ENCODE results near the gene KRTAP20-3. TPM values are rescaled to one million over a fixed set of nuclear protein-coding genes. Genes with fewer than 3 reads are reported as not detected.

Gene KRTAP20-3
- total and polyA plus RNA-seq, 7 donors = not detected

Other genes with a start within 250 kb of the KRTAP20-3 start
- not detected for gene KRTAP13-1, start 246.8 kb upstream of the KRTAP20-3 start, total RNA-seq
- not detected for gene KRTAP13-1, start 246.8 kb upstream of the KRTAP20-3 start, polyA plus RNA-seq
- gene KRTAP13-3, start 216.9 kb upstream of the KRTAP20-3 start, total RNA-seq = not detected
- gene KRTAP13-3, start 216.9 kb upstream of the KRTAP20-3 start, polyA plus RNA-seq = not detected
- not detected for gene KRTAP13-4, start 212.6 kb upstream of the KRTAP20-3 start, total RNA-seq
- not detected for gene KRTAP13-4, start 212.6 kb upstream of the KRTAP20-3 start, polyA plus RNA-seq
- not detected for gene KRTAP15-1, start 202.6 kb upstream of the KRTAP20-3 start, total RNA-seq
- gene KRTAP15-1, start 202.6 kb upstream of the KRTAP20-3 start, polyA plus RNA-seq = not detected
- not detected for gene KRTAP19-1, start 162.5 kb upstream of the KRTAP20-3 start, total RNA-seq
- not detected for gene KRTAP19-1, start 162.5 kb upstream of the KRTAP20-3 start, polyA plus RNA-seq
- gene KRTAP19-2, start 155.4 kb upstream of the KRTAP20-3 start, total RNA-seq = not detected
- gene KRTAP19-2, start 155.4 kb upstream of the KRTAP20-3 start, polyA plus RNA-seq = not detected
- gene KRTAP19-3, start 150.9 kb upstream of the KRTAP20-3 start, total RNA-seq = 1 to 10 TPM in 2 of 4 donors, under 1 TPM in 1, not detected in 1; 0.64 to 3.0 (median 1.1) TPM
- not detected for gene KRTAP19-3, start 150.9 kb upstream of the KRTAP20-3 start, polyA plus RNA-seq
- gene KRTAP19-4, start 145.7 kb upstream of the KRTAP20-3 start, total RNA-seq = not detected
- not detected for gene KRTAP19-4, start 145.7 kb upstream of the KRTAP20-3 start, polyA plus RNA-seq
- not detected for gene KRTAP19-5, start 140.7 kb upstream of the KRTAP20-3 start, total RNA-seq
- gene KRTAP19-5, start 140.7 kb upstream of the KRTAP20-3 start, polyA plus RNA-seq = not detected
- gene KRTAP19-6, start 101.0 kb upstream of the KRTAP20-3 start, total RNA-seq = not detected
- gene KRTAP19-6, start 101.0 kb upstream of the KRTAP20-3 start, polyA plus RNA-seq = not detected
- not detected for gene KRTAP19-7, start 81.5 kb upstream of the KRTAP20-3 start, total RNA-seq
- not detected for gene KRTAP19-7, start 81.5 kb upstream of the KRTAP20-3 start, polyA plus RNA-seq
- gene KRTAP22-2, start 52.5 kb upstream of the KRTAP20-3 start, total RNA-seq = not detected
- not detected for gene KRTAP22-2, start 52.5 kb upstream of the KRTAP20-3 start, polyA plus RNA-seq
- gene KRTAP6-3, start 50.4 kb upstream of the KRTAP20-3 start, total RNA-seq = not detected
- not detected for gene KRTAP6-3, start 50.4 kb upstream of the KRTAP20-3 start, polyA plus RNA-seq
- gene KRTAP6-2, start 44.0 kb upstream of the KRTAP20-3 start, total RNA-seq = not detected
- gene KRTAP6-2, start 44.0 kb upstream of the KRTAP20-3 start, polyA plus RNA-seq = not detected
- not detected for gene KRTAP22-1, start 41.8 kb upstream of the KRTAP20-3 start, total RNA-seq
- not detected for gene KRTAP22-1, start 41.8 kb upstream of the KRTAP20-3 start, polyA plus RNA-seq
- gene KRTAP6-1, start 28.9 kb upstream of the KRTAP20-3 start, total RNA-seq = not detected
- not detected for gene KRTAP6-1, start 28.9 kb upstream of the KRTAP20-3 start, polyA plus RNA-seq
- not detected for gene KRTAP20-1, start 26.4 kb upstream of the KRTAP20-3 start, total RNA-seq
- gene KRTAP20-1, start 26.4 kb upstream of the KRTAP20-3 start, polyA plus RNA-seq = not detected
- gene KRTAP20-4, start 22.2 kb upstream of the KRTAP20-3 start, total RNA-seq = not detected
- gene KRTAP20-4, start 22.2 kb upstream of the KRTAP20-3 start, polyA plus RNA-seq = not detected
- gene KRTAP20-2, start 7.7 kb upstream of the KRTAP20-3 start, total RNA-seq = not detected
- not detected for gene KRTAP20-2, start 7.7 kb upstream of the KRTAP20-3 start, polyA plus RNA-seq
- not detected for gene KRTAP21-3, start 75.9 kb downstream of the KRTAP20-3 start, total RNA-seq
- not detected for gene KRTAP21-3, start 75.9 kb downstream of the KRTAP20-3 start, polyA plus RNA-seq
- not detected for gene KRTAP21-2, start 104.4 kb downstream of the KRTAP20-3 start, total RNA-seq
- gene KRTAP21-2, start 104.4 kb downstream of the KRTAP20-3 start, polyA plus RNA-seq = not detected
- not detected for gene KRTAP21-1, start 112.6 kb downstream of the KRTAP20-3 start, total RNA-seq
- gene KRTAP21-1, start 112.6 kb downstream of the KRTAP20-3 start, polyA plus RNA-seq = not detected
- not detected for gene KRTAP8-1, start 170.4 kb downstream of the KRTAP20-3 start, total RNA-seq
- gene KRTAP8-1, start 170.4 kb downstream of the KRTAP20-3 start, polyA plus RNA-seq = not detected
- gene KRTAP7-1, start 186.9 kb downstream of the KRTAP20-3 start, total RNA-seq = not detected
- not detected for gene KRTAP7-1, start 186.9 kb downstream of the KRTAP20-3 start, polyA plus RNA-seq
- gene KRTAP11-1, start 238.7 kb downstream of the KRTAP20-3 start, total RNA-seq = not detected
- gene KRTAP11-1, start 238.7 kb downstream of the KRTAP20-3 start, polyA plus RNA-seq = not detected